ENCODE data around the gene GLIS2. TPM values are rescaled to one million over a fixed set of nuclear protein-coding genes. Genes with fewer than 3 reads are reported as not detected.
"Not testable (repeated sequence)": the region's sequence is repeated elsewhere in the genome, so short reads cannot be mapped to it uniquely, and the experiment has no call there.

Gene GLIS2
- polyA plus RNA-seq, 3 donors, result 30.6 to 36.8 (median 31.1) TPM

GRCh38 chr16:4333714-4334113 lies 17.8 kb downstream of the GLIS2 start:
- DNase-seq (ENCODE audit: low read depth in 3 of 3, low spot score in 2 of 3), result not testable (repeated sequence)

DNA sequence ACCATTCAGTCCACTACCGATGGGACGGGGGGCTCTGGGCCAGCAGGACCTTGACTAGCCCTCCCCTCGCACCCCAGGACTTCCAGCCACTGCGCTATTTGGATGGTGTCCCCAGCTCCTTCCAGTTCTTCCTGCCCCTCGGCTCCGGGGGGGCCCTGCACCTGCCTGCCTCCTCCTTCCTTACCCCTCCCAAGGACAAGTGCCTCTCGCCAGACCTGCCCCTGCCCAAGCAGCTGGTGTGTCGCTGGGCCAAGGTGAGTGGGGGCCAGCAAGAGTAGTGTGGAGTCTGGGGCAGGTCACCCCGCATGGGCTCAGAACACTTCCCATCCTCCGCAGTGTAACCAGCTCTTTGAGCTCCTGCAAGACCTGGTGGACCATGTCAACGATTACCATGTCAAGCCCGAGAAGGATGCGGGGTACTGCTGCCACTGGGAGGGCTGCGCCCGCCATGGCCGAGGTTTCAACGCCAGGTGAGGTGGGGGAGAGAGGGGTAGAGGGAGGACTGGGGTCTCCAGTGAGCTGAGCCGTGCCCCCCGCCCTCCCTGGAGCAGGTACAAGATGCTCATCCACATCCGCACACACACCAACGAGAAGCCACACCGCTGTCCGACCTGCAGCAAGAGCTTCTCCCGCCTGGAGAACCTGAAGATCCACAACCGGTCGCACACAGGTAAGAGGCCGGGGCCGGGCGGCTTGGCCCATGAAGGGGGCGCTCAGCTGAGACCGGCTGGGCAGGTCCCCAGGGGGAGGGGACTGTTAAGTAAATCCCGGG lies 19.0 kb downstream of the GLIS2 start:
- DNase-seq (ENCODE audit: low read depth in 3 of 3, low spot score in 2 of 3), result no peak

DNA sequence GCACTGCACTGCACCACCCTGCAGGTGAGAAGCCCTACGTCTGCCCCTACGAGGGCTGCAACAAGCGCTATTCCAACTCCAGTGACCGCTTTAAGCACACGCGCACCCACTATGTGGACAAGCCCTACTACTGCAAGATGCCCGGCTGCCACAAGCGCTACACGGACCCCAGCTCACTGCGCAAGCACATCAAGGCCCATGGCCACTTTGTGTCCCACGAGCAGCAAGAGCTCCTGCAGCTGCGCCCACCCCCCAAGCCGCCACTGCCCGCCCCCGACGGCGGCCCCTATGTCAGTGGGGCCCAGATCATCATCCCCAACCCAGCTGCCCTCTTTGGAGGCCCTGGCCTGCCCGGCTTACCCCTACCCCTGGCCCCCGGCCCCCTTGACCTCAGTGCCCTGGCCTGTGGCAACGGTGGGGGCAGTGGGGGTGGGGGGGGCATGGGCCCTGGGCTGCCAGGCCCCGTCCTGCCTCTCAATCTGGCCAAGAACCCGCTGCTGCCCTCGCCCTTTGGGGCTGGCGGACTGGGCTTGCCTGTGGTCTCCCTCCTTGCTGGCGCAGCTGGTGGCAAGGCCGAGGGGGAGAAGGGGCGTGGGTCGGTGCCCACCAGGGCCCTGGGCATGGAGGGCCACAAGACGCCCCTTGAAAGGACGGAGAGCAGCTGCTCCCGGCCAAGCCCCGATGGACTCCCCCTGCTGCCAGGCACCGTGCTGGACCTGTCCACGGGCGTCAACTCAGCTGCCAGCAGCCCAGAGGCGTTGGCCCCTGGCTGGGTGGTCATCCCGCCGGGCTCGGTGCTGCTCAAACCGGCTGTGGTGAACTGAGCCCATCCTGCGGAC lies 21.1 kb downstream of the GLIS2 start:
- no peak for DNase-seq (ENCODE audit: low read depth in 3 of 3, low spot score in 2 of 3)

DNA sequence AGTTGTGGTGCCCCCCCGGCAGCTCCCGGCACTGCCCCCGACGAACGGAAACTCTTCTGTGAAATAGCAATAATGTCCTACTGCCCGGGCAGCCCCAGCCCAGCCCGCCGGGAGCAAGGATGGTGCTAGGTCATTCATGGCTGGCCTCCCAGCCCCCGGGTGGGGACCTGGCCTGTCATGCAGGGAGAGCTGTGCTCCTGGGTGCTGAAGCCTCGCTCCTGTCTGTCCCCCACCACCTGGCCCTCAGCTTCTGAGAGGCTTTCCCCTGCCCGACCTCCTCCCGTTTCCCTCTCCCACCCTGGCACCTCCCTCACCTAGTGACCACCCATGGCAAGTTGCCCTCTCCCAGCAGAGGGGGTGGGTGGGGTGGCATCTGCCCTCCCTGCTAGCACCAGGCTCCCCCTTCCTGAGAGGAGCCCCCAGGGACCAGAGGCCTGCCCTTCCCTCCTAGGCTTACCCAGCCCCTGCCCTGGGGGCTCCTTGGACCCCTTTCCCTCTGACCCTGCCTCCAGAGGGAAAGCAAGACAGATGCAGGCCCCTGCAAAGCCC lies 21.7 kb downstream of the GLIS2 start:
- no peak for DNase-seq (ENCODE audit: low read depth in 3 of 3, low spot score in 2 of 3)

DNA sequence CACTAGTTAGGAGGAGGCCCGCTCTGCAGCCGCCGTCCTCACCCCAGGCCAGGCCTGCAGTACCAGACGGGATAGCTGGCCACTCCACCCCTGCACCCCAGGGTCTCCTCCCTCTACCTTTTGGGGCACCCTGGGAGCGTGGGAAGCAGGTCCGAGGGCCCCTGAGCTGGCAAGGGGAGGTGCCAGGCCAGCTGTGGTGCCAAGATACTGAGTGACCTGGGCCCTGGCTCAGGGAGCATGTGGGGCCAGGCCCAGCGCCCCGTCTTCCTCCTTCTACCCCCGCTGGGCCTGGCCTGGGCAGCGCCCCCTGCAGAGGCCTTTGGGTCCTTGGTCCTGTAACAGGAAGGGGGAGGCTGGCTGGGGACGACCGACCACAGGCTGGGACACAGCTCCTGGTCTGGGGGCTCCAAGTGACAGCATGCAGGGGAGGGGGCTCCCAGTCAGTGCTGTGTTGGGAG lies 22.3 kb downstream of the GLIS2 start:
- DNase-seq (ENCODE audit: low read depth in 3 of 3, low spot score in 2 of 3), result no peak

- no peak for DNase-seq (ENCODE audit: low read depth in 3 of 3, low spot score in 2 of 3)
Observed at GRCh38 chr16:4338712-4339299, 22.9 kb downstream of the GLIS2 start.

GRCh38 chr16:4339455-4339854 lies 23.6 kb downstream of the GLIS2 start:
- no peak for DNase-seq (ENCODE audit: low read depth in 3 of 3, low spot score in 2 of 3)

DNA sequence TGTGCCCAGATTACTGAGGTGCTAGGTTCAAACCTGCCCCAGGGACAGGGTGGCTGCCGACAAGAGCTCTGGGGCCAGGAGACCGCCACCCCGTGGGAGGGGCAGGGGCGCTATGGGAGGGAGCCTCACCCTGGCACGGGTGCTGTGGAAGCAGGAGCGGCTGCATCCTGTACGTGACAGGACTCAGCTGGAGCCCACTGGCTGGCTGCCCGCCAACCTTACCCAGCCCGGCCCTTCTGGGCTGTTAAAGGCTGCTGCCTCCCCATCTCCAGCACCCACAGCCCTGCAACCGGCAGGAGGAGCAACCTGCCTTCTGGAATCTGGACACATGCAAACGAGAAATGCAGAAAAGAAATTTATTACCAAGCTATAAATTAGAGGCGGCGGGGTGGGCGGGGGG lies 24.0 kb downstream of the GLIS2 start:
- no peak for DNase-seq (ENCODE audit: low read depth in 3 of 3, low spot score in 2 of 3)

GRCh38 chr16:4340443-4340842 lies 24.6 kb downstream of the GLIS2 start:
- DNase-seq (ENCODE audit: low read depth in 3 of 3, low spot score in 2 of 3), result no peak

DNA sequence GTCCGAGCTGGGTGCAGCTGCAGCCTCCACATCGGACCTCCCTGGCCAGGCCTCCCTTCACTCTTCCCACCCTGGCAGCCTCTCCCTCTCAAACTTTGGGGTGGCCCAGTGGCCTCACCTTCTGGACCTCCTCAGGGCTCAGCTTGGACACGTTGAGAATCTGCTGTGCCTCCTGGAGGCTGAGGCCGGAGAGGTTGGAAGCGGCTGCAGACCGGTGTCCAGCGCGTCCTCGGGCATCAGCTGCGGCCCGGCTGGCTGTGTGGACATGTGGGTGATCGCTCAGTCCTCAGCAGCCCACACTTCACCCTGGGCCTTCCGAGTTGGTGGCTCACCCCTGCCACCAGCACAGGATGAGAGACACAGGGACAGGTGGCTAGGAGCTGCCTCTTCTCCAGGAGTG lies 25.4 kb downstream of the GLIS2 start:
- DNase-seq (ENCODE audit: low read depth in 3 of 3, low spot score in 2 of 3), result no peak

- no peak for DNase-seq (ENCODE audit: low read depth in 3 of 3, low spot score in 2 of 3)
Observed at GRCh38 chr16:4342866-4343744, 27.2 kb downstream of the GLIS2 start.

DNA sequence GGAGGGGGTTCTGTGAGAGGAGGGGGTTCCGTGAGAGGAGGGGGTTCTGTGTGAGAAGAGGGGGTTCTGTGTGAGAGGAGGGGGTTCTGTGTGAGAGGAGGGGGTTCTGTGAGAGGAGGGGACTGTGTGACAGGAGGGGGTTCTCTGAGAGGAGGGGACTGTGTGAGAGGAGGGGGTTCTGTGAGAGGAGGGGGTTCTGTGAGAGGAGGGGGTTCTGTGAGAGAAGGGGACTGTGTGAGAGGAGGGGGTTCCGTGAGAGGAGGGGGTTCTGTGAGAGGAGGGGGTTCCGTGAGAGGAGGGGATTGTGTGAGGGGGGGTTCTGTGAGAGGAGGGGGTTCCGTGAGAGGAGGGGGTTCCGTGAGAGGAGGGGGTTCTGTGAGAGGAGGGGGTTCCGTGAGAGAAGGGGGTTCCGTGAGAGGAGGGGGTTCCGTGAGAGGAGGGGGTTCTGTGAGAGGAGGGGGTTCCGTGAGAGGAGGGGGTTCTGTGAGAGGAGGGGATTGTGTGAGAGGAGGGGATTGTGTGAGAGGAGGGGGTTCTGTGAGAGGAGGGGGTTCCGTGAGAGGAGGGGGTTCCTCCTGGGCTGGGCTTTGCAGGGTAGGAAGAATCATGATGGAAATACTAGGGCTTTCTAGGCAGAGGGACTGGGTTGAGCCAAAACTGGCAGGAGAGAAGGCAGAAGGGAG lies 28.6 kb downstream of the GLIS2 start:
- DNase-seq (ENCODE audit: low read depth in 3 of 3, low spot score in 2 of 3), result not testable (repeated sequence)

DNA sequence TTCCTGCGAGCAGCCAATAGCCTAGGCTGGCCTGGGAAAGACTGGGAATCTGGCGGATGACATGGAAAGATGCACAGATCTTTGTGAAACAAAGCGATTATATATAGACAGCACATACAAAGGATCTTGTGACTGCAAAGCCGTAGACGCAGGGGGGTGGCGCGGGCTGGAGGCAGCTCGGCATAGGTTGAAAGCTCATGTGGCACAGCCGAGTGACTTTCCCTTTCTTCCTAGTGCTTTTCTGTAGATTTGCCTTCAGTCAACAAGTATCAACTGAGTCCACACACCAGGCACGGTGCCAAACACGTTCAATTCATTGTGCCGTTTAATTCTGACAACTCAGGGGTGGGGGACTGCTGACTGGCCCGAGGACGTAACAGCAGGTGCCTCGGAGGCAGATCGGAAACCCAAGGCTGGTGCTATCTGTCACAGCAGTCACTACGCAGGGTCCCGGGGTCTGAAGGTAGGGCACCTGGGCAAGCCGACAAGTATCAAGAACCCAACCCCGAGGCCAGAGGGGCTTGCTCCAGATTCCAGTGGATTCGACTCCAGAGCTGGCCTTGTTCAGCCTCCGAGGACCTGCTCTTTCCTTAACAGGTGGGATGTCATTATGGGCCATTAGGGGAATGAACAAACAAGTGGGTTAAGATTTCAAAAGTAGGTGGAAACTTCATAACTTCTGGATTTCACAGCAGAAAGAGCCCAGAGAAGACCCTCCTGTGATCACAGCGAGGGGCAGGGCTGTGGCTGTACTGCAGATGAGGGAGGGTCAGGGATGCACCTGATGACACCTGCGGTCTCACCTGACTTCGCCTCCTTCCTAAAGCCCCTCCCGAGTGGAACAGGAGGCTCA lies 29.3 kb downstream of the GLIS2 start:
- no peak for DNase-seq (ENCODE audit: low read depth in 3 of 3, low spot score in 2 of 3)

DNA sequence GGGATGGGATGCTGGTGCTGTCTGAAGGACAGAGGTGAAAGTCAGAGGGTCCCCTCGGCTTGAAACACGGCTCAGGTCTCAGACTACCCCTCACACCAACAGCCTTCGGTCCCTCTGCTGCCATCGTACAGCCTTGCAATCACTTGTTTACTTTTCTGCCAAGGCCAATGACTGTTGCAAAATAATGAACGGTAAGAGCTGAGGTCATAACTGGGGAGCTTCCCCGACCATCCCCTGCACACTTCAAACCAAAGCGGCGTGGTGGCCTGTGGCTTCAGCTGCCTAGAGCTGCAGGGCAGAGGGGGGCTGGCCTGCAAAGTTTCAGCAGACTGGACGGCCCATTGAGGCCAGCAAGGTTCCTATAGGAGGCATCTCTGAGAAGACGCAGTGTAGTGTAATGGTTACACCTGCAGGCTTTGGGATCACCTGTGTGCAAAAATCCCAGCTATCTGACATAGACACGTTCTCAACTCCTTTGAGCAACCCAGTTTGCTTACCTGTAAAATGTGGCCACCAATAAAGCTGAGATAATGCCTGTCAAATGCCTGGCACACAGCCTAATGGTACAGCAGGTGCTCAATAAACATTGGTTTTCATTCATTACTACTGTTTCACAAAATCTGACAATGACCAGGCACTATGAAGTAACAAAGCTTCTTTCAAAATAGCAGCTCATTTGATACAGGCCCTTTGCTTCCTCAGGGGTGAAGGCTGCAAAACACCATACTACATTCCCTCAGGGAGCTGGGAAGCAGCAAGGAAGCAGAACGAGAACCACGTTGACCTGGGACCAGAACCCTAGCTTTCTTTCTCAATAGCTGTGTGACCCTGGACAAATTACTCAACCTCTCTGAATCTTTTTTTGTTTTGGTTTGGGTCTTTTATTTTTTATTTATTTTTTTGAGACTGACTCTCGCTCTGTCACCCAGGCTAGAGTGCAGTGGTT lies 30.2 kb downstream of the GLIS2 start:
- no peak for DNase-seq (ENCODE audit: low read depth in 3 of 3, low spot score in 2 of 3)

DNA sequence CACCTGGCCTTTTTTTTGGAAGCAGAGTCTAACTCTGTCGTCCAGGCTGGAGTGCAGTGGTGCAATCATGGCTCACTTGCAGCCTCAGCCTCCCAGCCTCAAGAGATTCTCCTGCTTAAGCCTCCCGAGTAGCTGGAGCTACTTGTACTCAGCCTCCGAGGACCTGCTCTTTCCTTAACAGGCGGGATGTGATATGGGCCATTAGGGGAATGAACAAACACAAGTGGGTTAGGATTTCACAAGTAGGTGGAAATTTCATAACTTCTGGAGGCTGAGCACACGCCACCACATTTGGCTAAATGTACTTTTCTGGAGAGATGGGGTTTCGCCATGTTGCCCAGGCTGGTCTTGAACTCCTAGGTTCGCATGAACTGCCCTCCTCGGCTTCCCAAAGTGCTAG lies 31.1 kb downstream of the GLIS2 start:
- DNase-seq (ENCODE audit: low read depth in 3 of 3, low spot score in 2 of 3), result no peak

DNA sequence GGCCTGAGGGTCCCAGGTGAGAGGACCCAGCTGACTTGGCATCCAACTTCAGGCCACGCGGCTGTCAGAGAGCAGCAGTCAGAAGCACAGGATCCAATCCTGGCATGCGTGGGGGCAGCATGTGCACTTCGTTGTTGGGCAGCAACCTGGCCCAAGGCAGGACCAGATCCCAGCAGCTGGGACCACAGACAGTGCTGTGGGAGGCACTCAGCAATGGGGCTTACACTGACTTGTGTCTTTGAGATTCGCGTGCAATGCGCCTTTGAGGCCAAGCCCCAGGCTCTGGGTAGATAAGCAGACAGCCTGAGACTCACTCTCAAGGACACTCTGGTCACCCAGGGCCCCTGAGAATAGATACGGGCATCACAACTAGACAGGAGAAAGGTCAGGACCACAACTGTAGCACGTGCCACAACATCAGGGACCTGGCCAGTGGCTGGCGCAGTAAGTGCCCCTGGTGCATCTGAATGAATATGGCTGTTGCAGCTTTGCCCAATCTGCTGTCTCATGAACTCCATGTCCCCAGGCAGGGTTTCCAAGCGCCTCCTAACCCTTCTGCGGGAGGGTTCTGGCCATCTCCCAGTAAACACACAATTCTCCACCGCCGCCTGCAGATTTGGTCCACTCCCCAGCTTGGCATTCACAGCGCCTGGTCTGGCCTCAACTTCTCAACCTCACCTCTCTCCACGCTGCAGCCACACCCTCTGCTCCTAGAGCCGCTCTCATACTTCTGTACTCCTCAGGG lies 32.1 kb downstream of the GLIS2 start:
- DNase-seq (ENCODE audit: low read depth in 3 of 3, low spot score in 2 of 3), result no peak

- no peak for DNase-seq (ENCODE audit: low read depth in 3 of 3, low spot score in 2 of 3)
Observed at GRCh38 chr16:4349332-4349731, 33.5 kb downstream of the GLIS2 start.
